Measurements from ENCODE around the gene USH1G. TPM values are rescaled to one million over a fixed set of nuclear protein-coding genes. Genes with fewer than 3 reads are reported as not detected.
A peak's percentile ranks its signal among the peaks of the same experiment; 100 is the strongest.
"Not testable (repeated sequence)": the region's sequence is repeated elsewhere in the genome, so short reads cannot be mapped to it uniquely, and the experiment has no call there.

The USH1G gene
- total RNA-seq, 1 experiment from 2014 or later = not detected

- DNase-seq (ENCODE audit: low read depth) = no peak
Observed at GRCh38 chr17:74930535-74931036, 7.5 kb upstream of the USH1G start.

- DNase-seq (ENCODE audit: low read depth) = no peak
Observed at GRCh38 chr17:74928786-74929185, 5.7 kb upstream of the USH1G start.

GRCh38 chr17:74925242-74925641, 2.2 kb upstream of the USH1G start:
- DNase-seq (ENCODE audit: low read depth) = no peak

- DNase-seq (ENCODE audit: low read depth) = no peak
Observed at GRCh38 chr17:74924250-74924948, 1.3 kb upstream of the USH1G start, which contains the start of gene OTOP2. TSS of gene OTOP2 (plus strand) at chr17:74924273. CDS start at chr17:74924633, 360 bp downstream.

- peak; percentile 20 for DNase-seq (ENCODE audit: low read depth)
Observed at GRCh38 chr17:74923538-74924249, 639 bp upstream of the USH1G start.

- no peak for DNase-seq (ENCODE audit: low read depth)
Observed at GRCh38 chr17:74922172-74922571, 883 bp downstream of the USH1G start.

GRCh38 chr17:74921769-74922168, 1.3 kb downstream of the USH1G start:
- no peak for DNase-seq (ENCODE audit: low read depth)

- no peak for DNase-seq (ENCODE audit: low read depth)
Observed at GRCh38 chr17:74921026-74921681, 1.9 kb downstream of the USH1G start.

- DNase-seq (ENCODE audit: low read depth) = no peak
Observed at GRCh38 chr17:74920642-74921025, 2.4 kb downstream of the USH1G start.

- DNase-seq (ENCODE audit: low read depth) = no peak
Observed at GRCh38 chr17:74920306-74920620, 2.8 kb downstream of the USH1G start.

GRCh38 chr17:74919440-74920305, 3.4 kb downstream of the USH1G start:
- peak; percentile 10 for DNase-seq (ENCODE audit: low read depth)

GRCh38 chr17:74918906-74919305, 4.1 kb downstream of the USH1G start:
- DNase-seq (ENCODE audit: low read depth) = no peak

- no peak for DNase-seq (ENCODE audit: low read depth)
Observed at GRCh38 chr17:74917430-74917829, 5.6 kb downstream of the USH1G start.

- DNase-seq (ENCODE audit: low read depth) = no peak
Observed at GRCh38 chr17:74916851-74917199, 6.2 kb downstream of the USH1G start.

GRCh38 chr17:74916136-74916850, 6.8 kb downstream of the USH1G start:
- DNase-seq (ENCODE audit: low read depth) = no peak

GRCh38 chr17:74911423-74911822, 11.6 kb downstream of the USH1G start:
- DNase-seq (ENCODE audit: low read depth) = not testable (repeated sequence)

- not testable (repeated sequence) for DNase-seq (ENCODE audit: low read depth)
Observed at GRCh38 chr17:74909097-74909496, 14.0 kb downstream of the USH1G start.

GRCh38 chr17:74907012-74907411, 16.0 kb downstream of the USH1G start:
- DNase-seq (ENCODE audit: low read depth) = no peak

- DNase-seq (ENCODE audit: low read depth) = not testable (repeated sequence)
Observed at GRCh38 chr17:74906214-74906793, 16.8 kb downstream of the USH1G start.

GRCh38 chr17:74904687-74905409, 18.2 kb downstream of the USH1G start:
- no peak for DNase-seq (ENCODE audit: low read depth)
